HG03460 (cell line): ENCODE measurements around the gene NFIA.

Experiments used
- ATAC-seq: cut with Tn5 transposase; IDR thresholded peaks from one replicate; pipeline ENCODE4 v1.9.1; 2021; ENCODE audit not compliant: unreplicated experiment

NFIA gene

GRCh38 chr1:61098906-61099437 is 16.6 kb downstream of the NFIA start:
- no peak for ATAC-seq

DNA sequence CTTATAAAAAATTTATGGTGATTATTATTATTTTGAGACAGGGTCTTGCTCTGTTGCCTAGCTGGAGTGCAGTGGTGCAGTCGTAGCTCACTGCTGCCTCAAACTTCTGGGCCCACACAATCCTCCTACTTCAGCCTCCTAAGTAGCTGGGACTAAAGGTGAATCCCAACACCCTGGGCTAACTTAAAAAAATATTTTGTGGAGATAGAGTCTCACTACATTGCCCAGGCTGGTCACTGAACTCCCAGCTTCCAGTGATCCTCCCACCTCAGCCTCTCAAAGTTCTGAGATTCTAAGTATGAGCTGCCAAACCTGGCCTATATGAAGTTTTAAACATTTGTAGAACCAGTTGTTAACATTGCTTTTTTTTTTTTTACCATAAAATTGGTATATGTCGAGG is 18.2 kb downstream of the NFIA start:
- no peak for ATAC-seq

GRCh38 chr1:61101536-61101935 is 19.2 kb downstream of the NFIA start:
- ATAC-seq: no peak

- ATAC-seq: no peak
These were observed 19.7 kb downstream of the NFIA start for GRCh38 chr1:61102041-61102440.

DNA sequence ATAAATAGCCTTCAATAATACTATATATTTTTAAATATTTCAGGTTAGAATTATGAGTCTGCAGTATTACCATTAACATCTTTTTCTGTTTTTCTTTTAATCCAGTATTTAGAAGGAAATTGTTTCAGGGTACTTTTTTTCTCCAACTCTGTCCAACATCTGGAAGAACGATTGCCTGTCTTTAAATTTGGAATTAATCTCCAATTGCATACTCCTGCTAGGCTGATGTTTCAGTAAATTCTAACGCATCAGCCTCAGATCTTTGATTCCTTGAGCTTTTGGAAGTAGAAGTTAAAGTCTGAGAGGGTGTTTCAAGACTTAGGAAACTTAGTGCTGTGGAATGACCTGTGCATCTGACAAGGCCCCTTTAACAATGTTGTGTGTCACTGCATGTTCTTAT is 20.3 kb downstream of the NFIA start:
- no peak for ATAC-seq

GRCh38 chr1:61104220-61104671 is 21.9 kb downstream of the NFIA start:
- no peak for ATAC-seq

DNA sequence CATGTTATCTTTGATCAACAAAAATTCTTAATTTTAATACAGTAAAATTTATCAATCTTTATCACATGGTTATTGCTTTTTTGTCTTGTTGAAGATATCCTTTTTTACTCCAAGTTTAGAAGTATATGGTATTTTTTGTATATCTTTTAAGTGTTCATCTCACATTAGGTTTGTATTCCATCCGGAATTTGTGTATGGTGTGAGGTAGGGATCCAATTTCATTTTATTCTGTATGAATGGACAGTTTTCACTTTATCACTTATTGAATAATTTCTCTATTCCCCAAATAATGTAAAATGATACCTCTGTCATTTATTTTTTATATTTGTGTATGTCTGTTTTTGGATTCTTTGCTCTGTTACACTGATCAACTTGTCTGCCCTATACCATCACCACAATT is 25.3 kb downstream of the NFIA start:
- no peak for ATAC-seq

DNA sequence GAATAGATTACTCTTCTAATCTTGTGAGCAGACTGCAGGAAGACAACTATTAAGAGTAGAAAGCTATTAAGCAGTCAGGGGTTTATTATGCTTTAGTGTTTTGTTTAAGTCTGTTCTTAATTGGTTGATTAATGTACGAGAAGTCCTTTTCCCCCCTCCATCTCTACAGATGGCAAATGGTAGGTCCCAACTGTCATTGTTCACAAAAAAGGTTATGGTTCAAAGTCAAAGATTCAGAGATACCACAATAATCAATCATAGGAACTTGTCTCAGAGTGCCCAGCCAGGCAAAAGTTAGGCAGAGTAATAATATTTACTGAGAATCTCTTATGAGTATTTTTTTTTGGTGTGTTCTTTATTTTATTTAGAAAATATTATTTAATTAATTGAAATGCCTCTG is 26.8 kb downstream of the NFIA start:
- no peak for ATAC-seq

DNA sequence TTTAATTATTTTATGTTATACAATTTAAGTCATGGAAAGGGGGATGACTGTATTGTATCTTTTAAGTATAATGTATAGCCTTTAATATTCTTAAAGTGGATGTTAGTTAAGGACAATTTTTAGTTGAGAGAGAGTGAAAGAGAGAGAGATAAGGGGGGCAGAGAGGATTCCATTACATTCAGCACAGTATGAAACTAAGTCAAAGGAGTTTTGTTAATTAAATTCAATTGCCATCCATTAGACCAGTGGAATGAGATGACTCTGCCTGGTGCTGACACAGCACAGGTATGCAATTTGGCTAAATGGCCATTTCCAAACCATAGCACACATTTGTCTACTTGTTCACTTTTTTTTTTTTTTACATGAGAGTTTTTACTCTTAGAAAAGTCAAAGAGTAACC is 27.5 kb downstream of the NFIA start:
- ATAC-seq: no peak

DNA sequence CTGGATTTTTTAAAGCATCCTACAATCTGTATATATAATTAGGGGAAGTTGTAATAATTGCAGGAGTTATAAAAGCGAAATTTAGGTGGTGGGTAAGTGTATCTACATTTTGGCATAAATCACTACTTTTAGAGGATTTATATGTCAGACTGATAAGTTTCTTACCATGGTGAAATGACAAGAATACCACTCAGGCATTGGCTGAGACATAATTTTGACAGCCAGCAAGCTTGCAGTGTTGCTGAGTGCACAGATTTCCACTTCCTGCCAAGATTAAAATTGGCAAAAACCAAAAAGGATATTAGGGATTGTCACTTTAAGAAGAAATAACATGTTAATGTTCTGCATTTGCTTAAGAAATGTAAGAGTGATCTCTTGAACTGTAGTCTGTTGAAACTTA is 28.2 kb downstream of the NFIA start:
- no peak for ATAC-seq

- ATAC-seq: no peak
These were observed 29.0 kb downstream of the NFIA start for GRCh38 chr1:61111084-61112004.

- no peak for ATAC-seq
These were observed 32.0 kb downstream of the NFIA start for GRCh38 chr1:61114178-61114870.

- ATAC-seq: no peak
These were observed 33.1 kb downstream of the NFIA start for GRCh38 chr1:61115436-61115835.

- no peak for ATAC-seq
These were observed 34.1 kb downstream of the NFIA start for GRCh38 chr1:61116421-61116820.

DNA sequence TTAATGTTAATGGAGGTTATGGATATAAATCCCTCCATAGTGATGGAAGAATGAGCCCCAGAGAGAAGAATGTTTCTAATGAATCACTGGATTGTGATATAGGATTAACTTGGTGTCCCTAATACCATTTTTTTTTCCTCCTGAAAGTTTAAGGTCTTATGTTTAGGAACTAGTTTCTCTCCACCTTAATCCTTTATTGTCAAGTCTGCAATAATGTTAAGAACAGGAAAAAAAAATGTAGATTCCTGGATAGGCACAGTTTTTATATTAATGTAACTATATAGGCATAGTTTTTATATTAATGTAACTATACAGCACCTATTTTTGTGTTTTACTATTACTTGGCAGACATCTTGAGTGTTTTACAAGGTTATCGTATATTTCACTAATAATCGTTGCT is 34.9 kb downstream of the NFIA start:
- no peak for ATAC-seq

- ATAC-seq: no peak
These were observed 36.7 kb downstream of the NFIA start for GRCh38 chr1:61119085-61119484.

- ATAC-seq: no peak
These were observed 38.0 kb downstream of the NFIA start for GRCh38 chr1:61120246-61120840.

DNA sequence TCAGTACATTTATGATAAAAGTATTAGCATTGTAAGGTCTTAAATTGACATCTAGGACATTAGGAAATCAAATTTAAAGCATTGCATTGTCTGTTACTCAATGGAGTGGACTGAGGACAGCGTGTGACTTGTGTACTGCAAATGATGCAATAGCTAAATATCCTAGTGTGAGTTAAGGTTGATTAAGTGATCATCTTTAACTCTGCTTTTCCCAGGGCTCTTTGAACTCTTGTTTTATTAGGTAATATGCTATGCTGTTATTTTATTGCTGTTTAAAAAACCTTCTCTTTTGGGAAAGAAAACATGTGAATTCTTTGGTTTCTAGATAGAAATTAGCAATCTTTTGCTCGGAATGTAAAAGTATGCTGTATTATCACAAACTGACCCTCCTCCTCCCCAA is 38.6 kb downstream of the NFIA start:
- no peak for ATAC-seq

DNA sequence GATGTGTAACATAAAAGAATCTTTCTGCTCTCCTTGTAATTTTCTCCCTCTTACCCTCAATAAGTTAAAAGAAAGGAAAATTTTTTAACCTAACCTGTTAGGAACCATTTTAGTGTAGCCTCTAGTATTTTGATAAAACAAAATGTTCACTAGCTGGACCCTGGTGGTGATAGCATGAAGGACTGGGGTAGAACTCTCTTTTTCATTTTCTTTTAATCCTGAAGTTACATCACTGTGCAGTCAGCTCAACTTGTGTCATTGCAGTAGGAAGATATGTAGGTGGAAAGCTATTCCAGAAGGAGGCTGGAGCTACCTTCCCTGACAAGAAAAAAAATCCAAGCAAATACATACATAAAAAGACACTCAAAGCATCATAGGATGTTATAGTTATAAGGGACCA is 39.3 kb downstream of the NFIA start:
- ATAC-seq: no peak

- no peak for ATAC-seq
These were observed 40.0 kb downstream of the NFIA start for GRCh38 chr1:61122389-61122788.

DNA sequence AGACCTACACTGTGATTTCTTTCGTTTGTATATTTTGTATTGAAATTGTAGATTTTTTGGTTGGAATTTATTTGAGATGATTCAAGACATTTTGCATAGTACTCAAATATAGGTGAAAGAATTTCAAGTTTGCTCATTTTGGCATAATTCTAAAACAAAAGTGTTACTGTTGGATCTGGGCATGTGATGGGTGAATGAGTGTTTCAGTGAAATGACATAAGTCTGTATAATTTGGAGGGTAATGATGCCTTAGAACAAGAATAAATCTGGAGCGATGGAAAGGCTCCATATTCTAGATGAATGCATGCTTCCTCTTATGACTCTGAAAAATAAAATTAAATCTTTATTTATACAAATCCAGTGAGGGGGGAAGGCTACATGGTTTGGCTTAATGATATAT is 41.0 kb downstream of the NFIA start:
- no peak for ATAC-seq

GRCh38 chr1:61124078-61124477 is 41.7 kb downstream of the NFIA start:
- no peak for ATAC-seq
